ENCODE measurements around the gene CPNE6.

The CPNE6 gene

DNA sequence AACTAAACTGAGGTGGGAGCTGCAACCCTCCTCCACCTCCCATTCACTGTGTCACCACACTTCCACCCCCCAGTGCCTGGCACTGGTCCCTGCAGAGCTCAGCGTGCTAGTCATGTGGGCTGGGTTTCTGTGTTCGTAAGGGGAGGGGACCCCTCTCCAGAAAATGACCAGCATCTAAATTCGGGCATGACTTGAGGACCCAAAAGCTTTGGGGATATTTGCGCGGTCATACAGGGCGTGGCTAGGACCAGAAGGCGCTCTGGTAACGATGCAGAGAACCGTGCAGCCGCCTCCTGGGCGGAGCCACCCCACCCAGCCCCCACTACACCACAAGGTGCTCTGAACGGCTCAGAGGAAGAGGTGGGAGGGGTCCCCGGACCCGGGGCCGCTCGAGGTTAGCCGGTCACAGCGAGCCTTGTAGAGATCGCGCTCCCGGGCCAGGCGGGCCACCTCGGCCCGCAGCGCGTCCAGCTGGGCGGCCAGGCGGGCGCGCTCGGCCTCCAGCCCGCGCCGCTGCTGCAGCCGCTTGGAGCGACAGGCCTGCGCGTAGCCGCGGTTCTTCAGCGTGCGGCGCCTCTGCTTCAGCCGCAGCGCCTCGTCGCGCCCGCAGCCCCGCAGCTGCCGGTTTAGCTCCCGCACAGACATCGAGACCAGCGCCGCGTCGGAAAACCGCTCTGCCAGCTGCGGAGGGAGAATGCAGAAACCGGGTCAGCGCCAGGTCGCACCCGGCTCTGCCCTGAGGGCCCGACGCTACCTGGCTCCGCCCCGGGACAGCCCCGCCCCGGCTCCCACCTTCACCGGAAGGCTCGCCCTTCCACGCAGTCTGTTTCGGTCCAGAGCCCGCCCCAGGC is 9.8 kb downstream of the CPNE6 start:
- DNase-seq (ENCODE audit: low spot score) = peak; percentile 91
- TF ChIP-seq, protein P1, sequence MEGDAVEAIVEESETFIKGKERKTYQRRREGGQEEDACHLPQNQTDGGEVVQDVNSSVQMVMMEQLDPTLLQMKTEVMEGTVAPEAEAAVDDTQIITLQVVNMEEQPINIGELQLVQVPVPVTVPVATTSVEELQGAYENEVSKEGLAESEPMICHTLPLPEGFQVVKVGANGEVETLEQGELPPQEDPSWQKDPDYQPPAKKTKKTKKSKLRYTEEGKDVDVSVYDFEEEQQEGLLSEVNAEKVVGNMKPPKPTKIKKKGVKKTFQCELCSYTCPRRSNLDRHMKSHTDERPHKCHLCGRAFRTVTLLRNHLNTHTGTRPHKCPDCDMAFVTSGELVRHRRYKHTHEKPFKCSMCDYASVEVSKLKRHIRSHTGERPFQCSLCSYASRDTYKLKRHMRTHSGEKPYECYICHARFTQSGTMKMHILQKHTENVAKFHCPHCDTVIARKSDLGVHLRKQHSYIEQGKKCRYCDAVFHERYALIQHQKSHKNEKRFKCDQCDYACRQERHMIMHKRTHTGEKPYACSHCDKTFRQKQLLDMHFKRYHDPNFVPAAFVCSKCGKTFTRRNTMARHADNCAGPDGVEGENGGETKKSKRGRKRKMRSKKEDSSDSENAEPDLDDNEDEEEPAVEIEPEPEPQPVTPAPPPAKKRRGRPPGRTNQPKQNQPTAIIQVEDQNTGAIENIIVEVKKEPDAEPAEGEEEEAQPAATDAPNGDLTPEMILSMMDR (IDR thresholded peaks at IDR 0.05; ENCODE audit: extremely low read depth, missing control alignments) = no peak

DNA sequence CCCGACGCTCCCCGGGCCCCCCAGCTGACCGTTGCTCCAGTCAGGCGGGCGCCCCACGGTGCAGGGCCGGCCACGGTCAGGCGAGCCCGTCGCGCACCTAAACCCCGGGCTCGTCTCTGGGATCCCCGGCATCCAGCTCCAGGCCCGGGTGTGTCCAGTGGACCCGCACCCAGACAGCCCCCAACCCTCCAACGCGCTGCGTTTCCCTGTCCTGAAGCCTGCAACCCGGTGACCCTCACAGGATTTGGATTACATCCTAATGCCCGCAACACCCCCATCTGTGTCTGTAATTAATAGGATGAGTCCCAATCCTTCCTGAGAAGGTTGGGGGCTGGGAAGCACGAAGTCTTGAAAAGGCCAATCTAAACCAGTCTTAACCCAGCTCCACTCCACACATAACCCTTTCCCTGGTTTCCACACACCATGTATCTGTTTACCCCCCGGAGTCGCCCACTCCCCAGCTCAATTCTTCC is 10.4 kb downstream of the CPNE6 start:
- TF ChIP-seq, protein P1 (IDR thresholded peaks at IDR 0.05; ENCODE audit: extremely low read depth, missing control alignments) = no peak
- no peak for DNase-seq (ENCODE audit: low spot score)

DNA sequence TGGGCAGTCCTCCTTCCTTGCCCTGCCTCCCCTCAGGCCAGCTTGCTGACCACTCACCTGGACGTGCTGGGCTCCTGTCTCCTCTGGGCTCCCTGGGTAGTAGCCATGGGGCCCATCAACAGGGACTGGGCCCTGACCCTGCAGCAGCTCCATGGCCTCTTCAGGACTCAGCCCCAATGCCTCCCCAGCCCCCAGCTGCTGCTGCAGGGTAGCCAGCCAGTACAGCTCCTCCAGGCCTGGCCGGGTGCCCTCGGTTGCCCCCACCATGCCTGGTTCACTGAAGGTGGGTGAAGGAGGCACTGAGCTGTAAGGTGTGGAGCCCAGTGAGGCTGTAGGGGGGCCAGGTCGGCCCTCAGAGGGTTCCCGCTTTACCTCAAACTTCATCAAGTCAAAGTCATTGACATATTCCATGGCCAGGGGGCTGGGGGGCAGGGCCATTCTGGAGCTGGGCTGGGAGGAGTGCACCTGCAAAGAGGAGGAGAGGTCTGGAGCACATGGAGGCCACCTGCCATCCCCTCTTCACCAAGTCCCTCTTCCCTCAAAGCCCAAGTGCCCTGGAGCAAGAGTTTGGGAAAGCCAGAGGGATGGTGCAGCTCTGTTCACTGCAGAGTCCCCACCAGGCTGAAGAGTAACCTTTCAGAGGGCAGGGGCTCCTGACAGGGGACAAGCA is 11.2 kb downstream of the CPNE6 start:
- TF ChIP-seq, protein P1 (IDR thresholded peaks at IDR 0.05; ENCODE audit: extremely low read depth, missing control alignments) = no peak
- DNase-seq (ENCODE audit: low spot score) = no peak

DNA sequence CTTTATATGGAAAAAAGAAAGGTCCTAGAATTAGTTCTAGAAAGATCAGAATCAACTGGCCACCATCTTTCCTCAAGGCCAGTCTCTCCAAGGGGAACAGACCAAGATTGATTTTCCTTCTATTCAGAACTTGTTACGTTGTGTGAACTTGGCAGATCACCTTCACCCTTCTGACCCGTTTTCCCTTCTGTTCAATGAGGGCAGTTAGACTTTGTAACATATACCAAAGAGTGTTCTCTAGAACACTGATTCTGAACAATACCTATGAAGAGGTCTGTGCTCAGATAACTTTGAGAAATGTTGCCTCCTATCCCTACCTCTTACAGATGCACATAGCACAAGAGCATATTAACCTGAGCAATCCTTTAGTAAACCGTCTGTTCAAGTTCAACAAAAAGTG is 12.1 kb downstream of the CPNE6 start:
- no peak for DNase-seq (ENCODE audit: low spot score)
- TF ChIP-seq, protein P1 (IDR thresholded peaks at IDR 0.05; ENCODE audit: extremely low read depth, missing control alignments) = no peak

DNA sequence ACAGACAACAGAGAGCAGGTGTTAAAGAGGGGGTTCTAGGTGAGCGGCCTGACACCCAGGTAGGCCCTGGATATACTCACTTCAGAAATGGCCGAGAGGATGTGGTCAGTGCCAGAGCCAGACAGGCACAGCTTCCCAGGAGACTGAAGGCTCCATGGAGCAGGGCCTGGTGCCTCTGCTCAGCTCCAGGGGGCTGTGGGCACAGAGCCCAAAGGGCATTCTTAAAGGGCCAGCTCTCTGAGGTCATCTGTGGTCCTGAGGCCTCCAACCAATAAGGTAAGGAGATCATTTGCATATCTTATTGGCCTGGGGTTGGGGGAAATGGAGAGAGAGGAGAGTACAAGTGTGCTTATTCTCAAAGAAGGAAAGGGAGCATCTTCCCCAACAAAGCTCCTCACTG is 13.1 kb downstream of the CPNE6 start:
- no peak for DNase-seq (ENCODE audit: low spot score)
- TF ChIP-seq, protein P1 (IDR thresholded peaks at IDR 0.05; ENCODE audit: extremely low read depth, missing control alignments) = no peak

DNA sequence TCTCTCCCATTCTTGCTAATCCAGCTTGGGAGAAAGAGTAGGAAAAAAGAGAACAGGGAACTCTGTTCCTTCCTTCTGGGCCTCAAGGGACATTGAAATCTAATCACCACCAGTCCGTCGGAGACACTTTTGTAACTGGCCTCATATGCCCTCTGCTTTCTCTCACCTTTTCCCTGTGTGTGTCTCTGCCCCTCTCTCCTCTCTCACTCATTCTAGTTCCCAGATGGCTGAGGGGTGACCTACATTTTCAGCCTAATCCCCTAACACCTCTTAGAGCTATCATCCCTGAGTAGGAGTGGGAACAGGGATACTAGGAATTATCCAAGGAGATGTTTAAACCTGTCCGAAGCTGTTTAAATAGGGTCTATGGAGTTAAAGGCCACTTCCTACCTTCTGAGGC is 13.9 kb downstream of the CPNE6 start:
- no peak for DNase-seq (ENCODE audit: low spot score)
- TF ChIP-seq, protein P1 (IDR thresholded peaks at IDR 0.05; ENCODE audit: extremely low read depth, missing control alignments) = no peak
